ENCODE measurements around the gene SARM1. TPM values are rescaled to one million over a fixed set of nuclear protein-coding genes. Genes with fewer than 3 reads are reported as not detected.

The SARM1 gene
- polyA plus RNA-seq, 1 donor (not counting 4 experiments of a cell fraction or from before 2014, with no cell fraction given): 0.90 TPM

DNA sequence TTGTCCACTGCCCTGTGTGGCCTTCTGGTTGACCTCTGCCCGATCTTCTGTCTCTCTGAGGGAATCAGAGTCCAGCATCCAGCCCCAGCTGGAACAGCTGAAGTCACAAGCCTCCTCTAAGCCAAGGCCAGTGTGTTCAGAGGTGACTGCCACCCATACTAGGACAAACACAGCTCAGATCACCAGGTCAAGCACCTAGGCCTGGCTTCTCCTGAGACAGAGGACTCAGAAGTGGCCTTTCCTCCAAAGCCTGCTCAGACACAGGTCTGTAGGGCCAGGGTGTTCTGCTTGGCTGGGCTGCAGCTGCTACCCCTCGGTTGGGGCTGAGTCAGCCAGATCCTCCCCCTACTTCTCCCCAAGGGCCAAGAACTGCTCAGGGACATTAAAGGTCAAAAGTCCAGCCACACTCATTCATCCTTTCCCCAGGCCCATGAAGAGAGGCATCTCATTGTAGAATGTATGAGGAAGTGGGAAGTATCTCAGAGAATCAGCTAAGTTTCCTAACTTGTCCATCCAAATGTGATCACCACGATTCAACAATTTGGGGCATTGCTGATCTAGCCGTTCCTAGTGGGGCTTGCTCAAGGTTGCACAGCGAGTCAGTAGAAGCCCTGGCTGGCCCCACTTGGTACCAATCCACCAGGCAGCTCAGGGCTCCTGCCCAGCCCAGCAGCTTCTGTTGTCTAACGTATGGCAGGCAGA, 26.9 kb downstream of the SARM1 start:
- DNase-seq (ENCODE audit: low read depth, low spot score): no peak
- dilution Hi-C loops (cut with MboI; ENCODE audit: extremely low pct_ligation_motif_present, low sequenced_read_pairs): no loop called here
- no peak for FAIRE-seq

DNA sequence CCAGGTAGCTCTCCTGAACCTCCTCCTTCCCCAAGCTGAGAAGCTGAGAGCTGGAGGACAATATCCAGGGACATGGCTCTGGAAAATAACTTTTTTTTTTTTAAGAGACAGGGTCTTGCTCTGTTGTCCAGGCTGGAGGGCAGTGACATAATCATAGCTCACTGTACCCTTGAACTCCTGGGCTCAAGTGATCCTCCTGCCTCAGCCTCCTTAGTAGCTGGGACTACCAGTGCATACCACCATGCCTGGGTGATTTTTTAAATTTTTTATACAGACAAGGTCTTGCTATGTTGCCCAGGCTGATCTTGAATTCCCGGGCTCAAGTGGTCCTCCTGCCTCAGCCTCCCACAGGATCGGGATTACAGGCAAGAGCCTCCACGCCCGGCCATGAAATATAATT, 28.3 kb downstream of the SARM1 start:
- no peaks in the 10 kb centered on the region for H3K79me2 ChIP-seq (ENCODE audit: control insufficient read depth, insufficient read depth, low read length)
- dilution Hi-C loops (cut with MboI; ENCODE audit: extremely low pct_ligation_motif_present, low sequenced_read_pairs): no loop called here
- H3K9ac ChIP-seq (ENCODE audit: control insufficient read depth, extremely low read depth, insufficient read depth, low read length): no peak overlapping the region
- DNase-seq (ENCODE audit: low read depth, low spot score) (no peak), FAIRE-seq (no peak)
- H2AFZ ChIP-seq (ENCODE audit: control insufficient read depth, low read length): no peak overlapping the region
- H3K36me3 ChIP-seq (ENCODE audit: control insufficient read depth in 2 of 2, extremely low read depth in 1 of 2, insufficient read depth in 2 of 2, low read length in 2 of 2): no peaks in the 10 kb centered on the region
- no peaks in the 10 kb centered on the region for H3K9me1 ChIP-seq (ENCODE audit: control insufficient read depth, extremely low read depth, insufficient read depth, low read length)
- H3K27ac ChIP-seq (ENCODE audit: control insufficient read depth, insufficient read depth, low read length): no peak overlapping the region
- H3K4me1 ChIP-seq (ENCODE audit: control insufficient read depth, extremely low read depth, insufficient read depth, low read length): peaks cover 14% of the 10 kb centered on the region
- no peak overlapping the region for H3K4me3 ChIP-seq (ENCODE audit: control insufficient read depth in 2 of 3, extremely low read depth in 1 of 3, insufficient read depth in 2 of 3, low read depth in 1 of 3, low read length in 3 of 3)
- no peaks in the 10 kb centered on the region for H4K20me1 ChIP-seq (ENCODE audit: control insufficient read depth, extremely low read depth, insufficient read depth, low read length)
- H3K27me3 ChIP-seq (ENCODE audit: control insufficient read depth, extremely low read depth, insufficient read depth, low read length): no peaks in the 10 kb centered on the region
- TF ChIP-seq EZH2 (IDR thresholded peaks at IDR 0.05; ENCODE audit: low read length): no peak
- TF ChIP-seq, protein P1, sequence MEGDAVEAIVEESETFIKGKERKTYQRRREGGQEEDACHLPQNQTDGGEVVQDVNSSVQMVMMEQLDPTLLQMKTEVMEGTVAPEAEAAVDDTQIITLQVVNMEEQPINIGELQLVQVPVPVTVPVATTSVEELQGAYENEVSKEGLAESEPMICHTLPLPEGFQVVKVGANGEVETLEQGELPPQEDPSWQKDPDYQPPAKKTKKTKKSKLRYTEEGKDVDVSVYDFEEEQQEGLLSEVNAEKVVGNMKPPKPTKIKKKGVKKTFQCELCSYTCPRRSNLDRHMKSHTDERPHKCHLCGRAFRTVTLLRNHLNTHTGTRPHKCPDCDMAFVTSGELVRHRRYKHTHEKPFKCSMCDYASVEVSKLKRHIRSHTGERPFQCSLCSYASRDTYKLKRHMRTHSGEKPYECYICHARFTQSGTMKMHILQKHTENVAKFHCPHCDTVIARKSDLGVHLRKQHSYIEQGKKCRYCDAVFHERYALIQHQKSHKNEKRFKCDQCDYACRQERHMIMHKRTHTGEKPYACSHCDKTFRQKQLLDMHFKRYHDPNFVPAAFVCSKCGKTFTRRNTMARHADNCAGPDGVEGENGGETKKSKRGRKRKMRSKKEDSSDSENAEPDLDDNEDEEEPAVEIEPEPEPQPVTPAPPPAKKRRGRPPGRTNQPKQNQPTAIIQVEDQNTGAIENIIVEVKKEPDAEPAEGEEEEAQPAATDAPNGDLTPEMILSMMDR (optimal IDR thresholded peaks at IDR 0.05 in 1 of 3, IDR thresholded peaks at IDR 0.05 in 1 of 3, conservative IDR thresholded peaks at IDR 0.05 in 1 of 3; ENCODE audit: extremely low read depth in 1 of 3, insufficient read depth in 2 of 3, low read length in 3 of 3): no peak
- H3K9me3 ChIP-seq (ENCODE audit: control insufficient read depth, low read depth, low read length): no peaks in the 10 kb centered on the region
- no peak overlapping the region for H3K4me2 ChIP-seq (ENCODE audit: control insufficient read depth, extremely low read depth, insufficient read depth, low read depth, low read length)

More for the DNA sequence above, 26.9 kb downstream of the SARM1 start:
- Histone ChIP-seq H2AFZ (ENCODE audit: control insufficient read depth, low read length) (no peak overlapping the region), H3K27ac (ENCODE audit: control insufficient read depth, insufficient read depth, low read length) (no peak overlapping the region), H3K27me3 (ENCODE audit: control insufficient read depth, extremely low read depth, insufficient read depth, low read length) (no peaks in the 10 kb centered on the region), H3K9ac (ENCODE audit: control insufficient read depth, extremely low read depth, insufficient read depth, low read length) (no peak overlapping the region), H3K9me1 (ENCODE audit: control insufficient read depth, extremely low read depth, insufficient read depth, low read length) (no peaks in the 10 kb centered on the region), H3K36me3 (ENCODE audit: control insufficient read depth in 2 of 2, extremely low read depth in 1 of 2, insufficient read depth in 2 of 2, low read length in 2 of 2) (no peaks in the 10 kb centered on the region), H4K20me1 (ENCODE audit: control insufficient read depth, extremely low read depth, insufficient read depth, low read length) (no peaks in the 10 kb centered on the region), H3K4me1 (ENCODE audit: control insufficient read depth, extremely low read depth, insufficient read depth, low read length) (peaks cover 19% of the 10 kb centered on the region), H3K4me3 (ENCODE audit: control insufficient read depth in 2 of 3, extremely low read depth in 1 of 3, insufficient read depth in 2 of 3, low read depth in 1 of 3, low read length in 3 of 3) (no peak overlapping the region), H3K4me2 (ENCODE audit: control insufficient read depth, extremely low read depth, insufficient read depth, low read depth, low read length) (no peak overlapping the region), H3K9me3 (ENCODE audit: control insufficient read depth, low read depth, low read length) (no peaks in the 10 kb centered on the region), H3K79me2 (ENCODE audit: control insufficient read depth, insufficient read depth, low read length) (no peaks in the 10 kb centered on the region)
- TF ChIP-seq, protein P1 (optimal IDR thresholded peaks at IDR 0.05 in 1 of 3, IDR thresholded peaks at IDR 0.05 in 1 of 3, conservative IDR thresholded peaks at IDR 0.05 in 1 of 3; ENCODE audit: extremely low read depth in 1 of 3, insufficient read depth in 2 of 3, low read length in 3 of 3): no peak
- TF ChIP-seq EZH2 (IDR thresholded peaks at IDR 0.05; ENCODE audit: low read length): no peak

Data from keratinocyte (primary cell).